Subcutaneous adipose tissue (tissue), 4 donors: ENCODE results near the gene PRPSAP2. TPM values are rescaled to one million over a fixed set of nuclear protein-coding genes. Genes with fewer than 3 reads are reported as not detected.

Experiments
- total RNA-seq, 4 donors: library from RNA; depleted of rRNA; stranded (reverse); fragments of >200 nt; gene quantifications; one replicate each; pipeline ENCODE4 v1.1.0, GENCODE V29; 2016
- TF ChIP-seq, protein P1 (sequence below): fragments of 450-650 bp; IDR thresholded peaks from one replicate; pipeline ENCODE4 v1.5.1; 2016; ENCODE audit warnings: low read depth, mild to moderate bottlenecking, control low read depth, antibody characterized with exemption, moderate library complexity

Gene PRPSAP2
- total RNA-seq, 4 donors from 2014 or later, result 12.6 to 45.4 (median 16.7) TPM

DNA sequence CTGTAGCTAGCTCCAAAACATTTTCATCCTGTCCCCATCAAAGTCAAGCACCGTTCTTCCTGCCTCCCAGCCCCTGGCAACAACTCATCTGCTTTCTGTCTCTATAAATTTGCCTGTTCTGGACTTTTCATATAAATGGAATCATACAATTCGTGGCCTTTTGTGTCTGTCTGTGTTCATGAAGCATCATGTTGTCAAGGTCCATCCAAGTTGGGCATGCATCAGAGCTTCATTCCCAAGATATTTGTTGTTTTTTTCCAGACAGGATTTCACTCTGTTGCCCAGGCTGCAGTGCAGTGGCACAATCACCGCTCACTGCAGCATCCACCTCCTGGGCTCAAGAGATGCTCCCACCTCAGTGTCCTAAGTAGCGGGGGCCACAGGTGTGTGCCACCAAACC is 99.9 kb downstream of the PRPSAP2 start:
- TF ChIP-seq, protein P1, sequence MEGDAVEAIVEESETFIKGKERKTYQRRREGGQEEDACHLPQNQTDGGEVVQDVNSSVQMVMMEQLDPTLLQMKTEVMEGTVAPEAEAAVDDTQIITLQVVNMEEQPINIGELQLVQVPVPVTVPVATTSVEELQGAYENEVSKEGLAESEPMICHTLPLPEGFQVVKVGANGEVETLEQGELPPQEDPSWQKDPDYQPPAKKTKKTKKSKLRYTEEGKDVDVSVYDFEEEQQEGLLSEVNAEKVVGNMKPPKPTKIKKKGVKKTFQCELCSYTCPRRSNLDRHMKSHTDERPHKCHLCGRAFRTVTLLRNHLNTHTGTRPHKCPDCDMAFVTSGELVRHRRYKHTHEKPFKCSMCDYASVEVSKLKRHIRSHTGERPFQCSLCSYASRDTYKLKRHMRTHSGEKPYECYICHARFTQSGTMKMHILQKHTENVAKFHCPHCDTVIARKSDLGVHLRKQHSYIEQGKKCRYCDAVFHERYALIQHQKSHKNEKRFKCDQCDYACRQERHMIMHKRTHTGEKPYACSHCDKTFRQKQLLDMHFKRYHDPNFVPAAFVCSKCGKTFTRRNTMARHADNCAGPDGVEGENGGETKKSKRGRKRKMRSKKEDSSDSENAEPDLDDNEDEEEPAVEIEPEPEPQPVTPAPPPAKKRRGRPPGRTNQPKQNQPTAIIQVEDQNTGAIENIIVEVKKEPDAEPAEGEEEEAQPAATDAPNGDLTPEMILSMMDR, result no peak

- TF ChIP-seq, protein P1, result no peak
These were observed 100.7 kb downstream of the PRPSAP2 start for GRCh38 chr17:18958611-18959010.

GRCh38 chr17:18959071-18959844 is 101.3 kb downstream of the PRPSAP2 start:
- TF ChIP-seq, protein P1, result no peak

DNA sequence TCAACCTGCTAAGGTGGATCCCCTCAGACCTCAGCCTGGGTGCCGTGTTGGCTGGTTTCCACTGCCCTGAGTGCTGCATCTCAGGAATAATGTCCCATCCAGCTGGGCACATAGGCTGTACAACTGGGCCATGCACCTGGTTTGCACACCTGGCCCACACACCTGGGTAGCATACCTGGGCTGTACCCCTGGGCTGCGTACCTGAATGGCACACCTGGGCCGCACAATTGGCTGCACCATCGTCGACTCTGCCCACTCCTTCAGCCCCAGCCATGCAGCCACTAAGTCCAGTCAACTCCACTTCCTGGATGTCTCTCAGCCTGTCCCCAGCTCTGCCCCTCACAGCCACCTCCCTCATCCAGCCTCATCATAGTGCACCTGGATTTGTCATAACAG is 101.9 kb downstream of the PRPSAP2 start:
- TF ChIP-seq, protein P1, result no peak

DNA sequence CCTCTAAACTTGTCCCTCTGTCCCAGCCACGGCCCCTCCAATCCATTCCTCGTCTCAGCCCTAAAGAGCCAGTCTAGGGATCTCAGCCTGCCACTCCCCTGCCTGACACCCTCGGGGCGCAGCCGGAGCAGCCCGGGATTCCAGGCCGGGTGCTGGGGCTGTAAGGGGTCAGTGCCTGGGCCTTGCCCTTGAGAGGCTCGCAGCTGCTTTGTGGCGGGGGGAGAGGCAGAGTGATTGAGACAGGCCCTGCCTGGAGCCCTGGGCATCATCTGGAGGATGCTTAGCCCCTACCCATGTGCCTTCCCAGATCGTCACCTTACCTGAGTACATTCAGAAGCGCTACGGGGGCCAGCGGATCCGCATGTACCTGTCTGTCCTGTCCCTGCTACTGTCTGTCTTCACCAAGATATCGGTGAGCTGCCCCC is 102.3 kb downstream of the PRPSAP2 start:
- TF ChIP-seq, protein P1, result no peak

DNA sequence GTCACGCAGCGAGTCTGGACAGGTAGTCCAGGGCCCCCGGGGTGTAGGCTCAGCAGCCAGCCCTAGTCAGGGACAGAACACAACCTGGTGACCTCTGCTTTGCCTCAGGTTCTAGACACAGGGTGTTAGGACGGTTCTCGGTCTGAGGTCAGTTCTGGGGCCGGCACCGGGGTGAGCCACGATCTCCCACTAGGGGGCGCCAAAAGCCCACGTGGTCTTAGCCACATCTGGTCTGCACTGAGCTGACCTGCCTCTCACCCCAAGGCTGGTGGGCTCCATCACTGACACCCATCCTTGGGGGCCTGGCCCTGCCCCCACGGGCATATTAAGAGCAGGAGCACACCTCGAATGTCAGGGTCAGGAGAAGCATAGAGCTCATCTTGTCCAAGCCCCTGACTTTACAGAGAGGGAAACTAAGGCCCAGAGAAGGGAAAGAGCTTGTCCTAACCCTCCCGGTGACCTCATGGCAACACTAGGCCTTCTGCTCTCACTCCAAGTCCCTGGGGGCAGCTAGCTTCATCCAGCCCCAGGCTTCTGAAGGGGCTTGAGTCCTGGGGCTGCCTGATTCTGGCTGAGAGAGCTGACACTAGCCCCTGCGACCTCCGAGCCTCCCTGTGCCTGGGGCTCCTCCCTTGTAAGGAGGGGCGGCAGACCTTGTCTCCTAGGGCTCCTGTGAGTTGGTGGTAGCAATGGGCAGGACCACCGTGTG is 103.0 kb downstream of the PRPSAP2 start:
- TF ChIP-seq, protein P1, result no peak
